HG03439 (cell line): ENCODE results near the gene SH3BP2.

ENCODE experiments used
- ATAC-seq: cut with Tn5 transposase; IDR thresholded peaks from one replicate; pipeline ENCODE4 v1.9.1; 2021; ENCODE audit warnings: mild to moderate bottlenecking, moderate library complexity; ENCODE audit not compliant: unreplicated experiment

Gene SH3BP2

DNA sequence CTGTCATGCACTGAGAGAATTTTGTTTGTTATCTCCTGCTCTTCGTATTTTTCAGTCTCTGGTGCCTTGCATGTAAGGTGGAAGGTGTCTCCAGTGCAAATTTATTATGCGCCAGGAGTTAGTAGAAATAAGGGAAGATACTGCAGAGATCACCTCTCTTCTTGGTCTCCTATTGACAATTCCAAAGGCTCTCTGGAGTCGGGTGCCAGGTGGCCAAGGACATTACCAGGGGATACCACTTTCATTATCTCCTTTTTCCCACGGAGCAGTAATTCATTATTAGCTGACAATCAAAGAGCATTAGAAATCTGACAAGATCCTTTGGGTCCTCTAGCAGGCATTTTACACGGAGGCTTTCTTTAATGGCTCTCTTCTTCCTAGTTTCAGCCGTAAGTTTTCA is 76.8 kb downstream of the SH3BP2 start:
- no peak for ATAC-seq

DNA sequence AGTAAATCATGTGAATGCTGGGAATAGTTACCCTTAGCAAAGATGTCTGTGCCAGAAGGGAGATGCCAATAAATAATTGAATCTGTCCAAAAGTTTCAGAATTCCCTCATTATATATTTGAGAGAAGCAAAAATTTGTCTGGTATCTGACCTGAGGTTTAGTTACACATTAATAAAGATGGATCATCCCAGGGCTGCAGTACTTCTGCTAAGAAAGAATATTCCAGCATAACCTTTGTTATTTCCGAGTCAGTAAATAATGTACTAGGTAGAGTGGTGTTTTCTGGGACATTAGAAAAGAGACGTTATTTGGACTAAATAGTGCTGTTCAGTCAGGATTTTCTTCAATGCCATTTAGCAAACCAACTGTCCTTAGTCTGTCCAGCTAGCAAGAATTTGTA is 77.2 kb downstream of the SH3BP2 start:
- ATAC-seq = no peak

- ATAC-seq = no peak
Measured at GRCh38 chr4:2871466-2871865, 78.6 kb downstream of the SH3BP2 start.

DNA sequence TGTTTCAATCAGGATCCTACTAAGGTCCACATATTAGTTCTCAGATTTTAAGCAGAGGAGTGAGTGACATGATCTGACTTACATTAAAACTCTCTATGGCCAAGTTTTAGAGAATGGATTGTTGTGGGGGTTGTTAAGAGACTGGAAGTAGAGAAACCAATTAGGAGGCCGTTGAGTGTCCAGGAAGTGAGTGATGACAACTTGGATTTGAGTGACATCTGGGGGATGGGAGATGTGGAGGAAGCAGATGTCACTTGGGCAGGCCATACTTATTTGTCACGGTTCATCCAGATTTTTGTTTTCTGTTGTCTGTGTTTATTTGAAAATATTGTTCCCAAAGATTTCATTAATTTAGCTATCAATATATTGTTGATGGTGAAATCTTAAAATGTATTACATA is 79.0 kb downstream of the SH3BP2 start:
- ATAC-seq = no peak

DNA sequence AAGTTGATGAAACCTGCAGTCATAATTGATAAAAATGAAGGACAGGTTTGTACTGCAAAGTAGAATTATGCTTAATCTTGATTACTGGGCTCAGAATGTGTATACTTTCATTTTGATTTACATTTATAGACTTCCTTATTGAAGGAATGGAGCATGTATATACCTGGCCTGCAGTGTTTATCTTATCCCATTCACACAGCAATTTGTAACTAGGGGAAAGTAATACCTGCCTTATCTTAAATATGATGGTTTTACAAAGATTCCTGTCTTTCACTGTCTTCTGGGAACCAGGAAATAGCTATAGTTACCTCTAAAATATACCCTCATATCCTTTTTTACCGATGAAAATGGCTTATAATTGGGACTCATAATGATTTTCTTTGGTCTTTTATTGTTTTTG is 80.4 kb downstream of the SH3BP2 start:
- no peak for ATAC-seq

- no peak for ATAC-seq
Measured at GRCh38 chr4:2874861-2875260, 82.0 kb downstream of the SH3BP2 start.

GRCh38 chr4:2875556-2875955 is 82.7 kb downstream of the SH3BP2 start:
- ATAC-seq = no peak

DNA sequence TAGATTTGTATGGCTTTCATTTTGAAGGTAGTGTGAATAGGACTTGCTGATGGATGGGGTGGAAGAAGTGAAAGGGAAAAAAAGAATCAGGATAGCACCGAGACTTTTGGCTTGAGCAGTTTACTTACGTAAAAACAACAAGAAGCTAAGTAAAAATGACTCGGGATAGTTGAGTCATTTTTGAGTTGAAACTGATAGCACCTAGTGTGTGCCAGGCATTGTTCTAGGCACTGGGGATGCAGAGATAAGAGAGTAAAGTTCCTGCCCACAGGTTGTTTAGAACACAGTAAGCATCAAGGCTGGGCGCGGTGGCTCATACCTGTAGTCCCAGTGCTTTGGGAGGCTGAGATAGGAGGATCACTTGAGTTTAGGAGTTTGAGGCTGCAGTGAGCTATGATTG is 85.5 kb downstream of the SH3BP2 start:
- no peak for ATAC-seq

DNA sequence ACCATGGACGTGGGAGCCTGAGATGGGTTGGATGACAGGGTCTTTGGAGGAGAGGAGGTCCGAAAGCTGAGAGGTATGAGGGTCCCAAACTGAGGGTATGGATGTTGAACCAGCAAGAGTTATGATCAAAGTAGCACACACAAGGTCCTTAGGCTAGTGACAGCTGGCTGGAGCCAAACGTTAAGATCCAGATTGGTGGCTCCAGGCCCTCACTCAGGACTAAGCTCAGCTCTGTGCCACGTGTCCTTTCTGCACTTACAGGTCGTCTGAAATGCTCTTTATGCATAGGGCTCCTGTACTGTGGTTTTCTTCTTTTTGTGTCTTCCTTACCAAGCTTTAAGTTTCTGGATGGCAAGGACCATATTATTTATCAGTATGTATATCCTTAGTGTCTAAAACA is 86.1 kb downstream of the SH3BP2 start:
- no peak for ATAC-seq

DNA sequence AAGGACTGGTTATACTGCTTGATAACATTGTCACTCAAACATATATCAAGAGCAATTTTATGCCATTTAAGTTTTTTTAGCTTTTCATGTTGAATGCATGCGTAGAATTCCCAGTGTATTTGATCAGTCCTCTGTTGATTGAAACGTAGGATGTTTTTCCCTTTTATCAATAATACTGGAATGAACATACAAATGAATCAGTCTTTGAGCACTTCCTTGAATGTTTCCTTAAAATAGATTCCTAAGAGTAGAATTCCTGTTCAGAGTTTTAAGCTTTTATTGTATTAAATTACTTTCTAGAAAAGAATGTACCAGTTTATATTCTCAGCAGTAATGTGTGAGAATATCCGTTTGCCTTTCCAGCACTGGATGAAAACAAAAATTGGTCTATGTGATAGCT is 88.5 kb downstream of the SH3BP2 start:
- ATAC-seq = no peak

- no peak for ATAC-seq
Measured at GRCh38 chr4:2882341-2882740, 89.5 kb downstream of the SH3BP2 start.

- no peak for ATAC-seq
Measured at GRCh38 chr4:2886161-2886560, 93.3 kb downstream of the SH3BP2 start.

DNA sequence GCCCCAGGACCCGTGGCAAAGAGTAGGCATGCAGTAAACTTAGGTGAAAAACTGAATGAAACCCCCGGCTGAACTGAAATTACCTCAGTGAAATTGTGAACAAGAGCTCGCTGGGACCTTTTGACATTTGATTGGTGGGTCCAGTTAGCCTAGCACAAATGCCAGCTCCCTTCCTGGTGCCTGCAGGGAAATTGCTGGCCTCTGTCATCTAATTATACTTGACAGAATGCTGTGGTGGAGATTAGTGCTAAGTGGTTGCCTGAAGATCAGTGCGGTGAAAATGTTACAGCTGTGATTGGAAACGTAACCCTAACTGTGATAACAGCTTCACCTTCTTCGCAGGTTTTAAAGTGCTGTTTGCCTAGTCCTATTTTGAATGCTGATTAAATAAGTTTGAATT is 93.7 kb downstream of the SH3BP2 start:
- no peak for ATAC-seq

- ATAC-seq = no peak
Measured at GRCh38 chr4:2887343-2887742, 94.5 kb downstream of the SH3BP2 start.

DNA sequence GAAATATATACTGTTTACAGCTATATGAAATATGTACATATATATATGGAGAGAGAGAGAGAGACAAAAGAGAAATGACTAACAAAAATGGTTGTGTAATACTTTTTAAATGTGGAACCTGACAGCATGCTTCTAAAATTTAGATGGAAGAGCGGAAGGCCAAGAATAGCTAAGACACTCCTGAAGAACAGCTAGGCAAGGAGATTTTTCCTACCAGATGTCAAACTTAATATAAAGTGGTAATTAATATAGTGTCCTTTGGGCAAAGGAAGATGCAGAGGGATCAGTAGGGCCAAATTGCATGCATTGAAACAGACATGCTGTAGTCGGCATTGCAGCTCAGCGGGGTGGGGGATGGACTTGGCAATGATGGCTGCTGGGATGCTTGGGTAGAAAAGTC is 96.0 kb downstream of the SH3BP2 start:
- ATAC-seq = no peak
